ENCODE measurements around the gene TELO2. TPM values are rescaled to one million over a fixed set of nuclear protein-coding genes. Genes with fewer than 3 reads are reported as not detected.
A peak's percentile ranks its signal among the peaks of the same experiment; 100 is the strongest.

Gene TELO2
- total and polyA plus RNA-seq, 2 experiments from 2014 or later, result 51.6 to 58.7 TPM

- peak in 1 of 2 donors; percentile 56 for DNase-seq (ENCODE audit: low read depth in 1 of 2, low spot score in 1 of 2)
- Histone ChIP-seq H3K4me1 (ENCODE audit: low read depth) (peaks cover 9% of the 10 kb centered on the region), H3K27ac (peak overlapping the region; percentile 92), H3K27me3 (no peaks in the 10 kb centered on the region), H3K9me3 (ENCODE audit: low read depth) (no peaks in the 10 kb centered on the region), H3K36me3 (no peaks in the 10 kb centered on the region), H3K4me3 (no peak overlapping the region)
- no peak for TF ChIP-seq CTCF (IDR thresholded peaks at IDR 0.05; ENCODE audit: low read depth, low read length)
Measured at GRCh38 chr16:1509307-1510221, 16.4 kb downstream of the TELO2 start.

- DNase-seq (ENCODE audit: low read depth in 1 of 2, low spot score in 1 of 2), result no peak
- Histone ChIP-seq H3K36me3 (no peaks in the 10 kb centered on the region), H3K27me3 (no peaks in the 10 kb centered on the region), H3K27ac (peak overlapping the region; percentile 92), H3K9me3 (ENCODE audit: low read depth) (no peaks in the 10 kb centered on the region), H3K4me3 (no peak overlapping the region), H3K4me1 (ENCODE audit: low read depth) (peaks cover 9% of the 10 kb centered on the region)
- no peak for TF ChIP-seq CTCF (IDR thresholded peaks at IDR 0.05; ENCODE audit: low read depth, low read length)
Measured at GRCh38 chr16:1510272-1510671, 17.1 kb downstream of the TELO2 start.

GRCh38 chr16:1510941-1511351 lies 17.8 kb downstream of the TELO2 start:
- Histone ChIP-seq H3K4me3 (no peak overlapping the region), H3K27ac (no peak overlapping the region), H3K4me1 (ENCODE audit: low read depth) (peaks cover 9% of the 10 kb centered on the region), H3K9me3 (ENCODE audit: low read depth) (no peaks in the 10 kb centered on the region), H3K27me3 (no peaks in the 10 kb centered on the region), H3K36me3 (no peaks in the 10 kb centered on the region)
- TF ChIP-seq CTCF (IDR thresholded peaks at IDR 0.05; ENCODE audit: low read depth, low read length), result no peak
- DNase-seq (ENCODE audit: low read depth in 1 of 2, low spot score in 1 of 2), result no peak

- no peaks in the 10 kb centered on the region for H3K36me3 ChIP-seq
- no peaks in the 10 kb centered on the region for H3K27me3 ChIP-seq
- DNase-seq (ENCODE audit: low read depth in 1 of 2, low spot score in 1 of 2), result no peak
- no peak for TF ChIP-seq CTCF (IDR thresholded peaks at IDR 0.05; ENCODE audit: low read depth, low read length)
- peaks cover 9% of the 10 kb centered on the region for H3K4me1 ChIP-seq (ENCODE audit: low read depth)
- no peaks in the 10 kb centered on the region for H3K9me3 ChIP-seq (ENCODE audit: low read depth)
- H3K27ac ChIP-seq, result no peak overlapping the region
- H3K4me3 ChIP-seq, result no peak overlapping the region
Measured at GRCh38 chr16:1511662-1512569, 18.8 kb downstream of the TELO2 start.

GRCh38 chr16:1512774-1513173 lies 19.6 kb downstream of the TELO2 start:
- Histone ChIP-seq H3K27me3 (no peaks in the 10 kb centered on the region), H3K9me3 (ENCODE audit: low read depth) (no peaks in the 10 kb centered on the region), H3K4me1 (ENCODE audit: low read depth) (peaks cover 9% of the 10 kb centered on the region), H3K27ac (no peak overlapping the region), H3K36me3 (no peaks in the 10 kb centered on the region), H3K4me3 (no peak overlapping the region)
- no peak for DNase-seq (ENCODE audit: low read depth in 1 of 2, low spot score in 1 of 2)
- no peak for TF ChIP-seq CTCF (IDR thresholded peaks at IDR 0.05; ENCODE audit: low read depth, low read length)

Measured in cardiac muscle cell (in vitro differentiated cells and primary cell).